Activated CD4-positive, alpha-beta T cell treated with anti-CD3 and anti-CD28 coated beads for 24 hours (primary cell): ENCODE measurements around the gene PDLIM3.
A peak's percentile ranks its signal among the peaks of the same experiment; 100 is the strongest.
"Not testable (repeated sequence)": the region's sequence is repeated elsewhere in the genome, so short reads cannot be mapped to it uniquely, and the experiment has no call there.

Experiments
- DNase-seq, 2 donors: peaks; one replicate each; pipeline ENCODE4 v3.0.0-alpha.2; 2020; ENCODE audit warnings: low read depth in 2 of 2

PDLIM3 gene

DNA sequence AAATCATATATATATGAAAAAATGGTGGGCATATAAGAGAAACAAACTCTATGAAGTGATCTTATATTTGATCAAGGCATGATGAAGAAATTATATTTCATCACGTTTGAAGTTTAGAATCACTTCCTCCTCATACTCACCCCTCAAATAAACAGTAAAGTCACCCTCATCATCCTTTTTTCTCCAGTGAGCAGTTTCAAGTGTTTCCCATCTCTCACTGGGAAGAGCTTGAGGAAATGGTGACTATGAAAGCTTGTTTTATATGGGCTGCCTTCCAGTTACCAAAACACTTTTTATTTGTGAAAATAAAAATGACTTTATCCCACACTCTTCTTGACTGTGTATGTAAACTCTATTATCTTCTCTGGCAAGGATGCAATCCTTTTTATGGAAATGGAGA lies 16.8 kb downstream of the PDLIM3 start:
- DNase-seq, result no peak

DNA sequence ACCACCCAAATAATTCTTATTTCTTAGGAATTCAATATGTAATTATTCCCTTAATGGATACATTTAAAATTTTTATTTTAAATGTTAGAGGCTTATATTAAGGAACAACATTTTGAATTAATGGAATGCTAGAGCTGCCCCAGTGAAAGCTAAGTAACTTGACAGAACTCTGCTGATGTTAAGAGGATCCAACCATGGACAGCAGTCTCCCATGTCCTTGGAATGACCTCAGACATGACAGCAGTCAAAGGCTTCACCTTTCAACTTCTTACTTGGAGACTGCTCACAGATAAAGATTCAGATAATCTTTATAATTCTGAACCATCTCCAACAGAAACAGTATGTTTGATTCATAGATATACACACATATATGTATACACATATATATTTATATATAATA lies 17.2 kb downstream of the PDLIM3 start:
- no peak for DNase-seq

DNA sequence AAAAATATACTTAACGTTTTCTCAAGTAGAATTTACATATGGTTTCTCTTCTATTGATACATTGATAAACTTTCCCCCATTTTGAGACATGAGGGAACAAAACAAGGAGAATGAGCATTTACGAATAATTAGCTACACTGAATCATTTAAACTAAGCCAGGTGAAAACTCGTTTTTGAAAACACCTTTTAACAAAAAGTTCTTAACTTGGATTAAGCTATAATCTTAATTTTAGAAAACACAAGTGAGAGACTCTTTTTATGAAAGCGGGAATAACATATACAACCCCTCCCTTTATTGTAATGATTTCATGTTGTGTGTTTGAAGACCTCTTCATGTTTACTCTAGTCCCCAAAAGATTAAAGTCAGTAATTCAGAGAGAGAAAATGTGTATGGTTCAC lies 20.1 kb downstream of the PDLIM3 start:
- DNase-seq, result no peak

DNA sequence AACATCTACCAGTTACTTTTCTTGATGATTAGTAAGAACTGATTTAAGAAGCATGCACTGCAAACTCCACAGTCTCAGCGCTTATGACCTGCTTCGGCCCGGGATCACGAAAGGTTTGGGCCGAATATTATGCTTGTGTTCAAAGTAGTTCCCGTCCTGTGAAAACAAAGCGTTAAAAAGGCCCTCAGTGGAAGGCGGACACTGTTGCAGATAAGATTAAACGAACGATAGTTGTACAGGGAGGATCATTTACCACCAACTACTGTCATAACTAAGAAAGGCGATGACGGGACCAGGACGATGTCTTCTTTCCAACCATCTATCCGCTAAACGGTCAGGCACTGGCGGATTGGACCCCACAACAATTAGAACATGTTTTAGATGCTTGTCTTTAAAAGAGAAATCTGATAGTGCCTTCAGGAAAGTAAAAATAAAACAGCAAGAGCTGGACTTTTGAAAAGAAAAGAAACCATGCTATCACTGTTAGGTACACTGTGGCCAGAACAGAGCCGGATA lies 21.1 kb downstream of the PDLIM3 start:
- DNase-seq, result no peak

DNA sequence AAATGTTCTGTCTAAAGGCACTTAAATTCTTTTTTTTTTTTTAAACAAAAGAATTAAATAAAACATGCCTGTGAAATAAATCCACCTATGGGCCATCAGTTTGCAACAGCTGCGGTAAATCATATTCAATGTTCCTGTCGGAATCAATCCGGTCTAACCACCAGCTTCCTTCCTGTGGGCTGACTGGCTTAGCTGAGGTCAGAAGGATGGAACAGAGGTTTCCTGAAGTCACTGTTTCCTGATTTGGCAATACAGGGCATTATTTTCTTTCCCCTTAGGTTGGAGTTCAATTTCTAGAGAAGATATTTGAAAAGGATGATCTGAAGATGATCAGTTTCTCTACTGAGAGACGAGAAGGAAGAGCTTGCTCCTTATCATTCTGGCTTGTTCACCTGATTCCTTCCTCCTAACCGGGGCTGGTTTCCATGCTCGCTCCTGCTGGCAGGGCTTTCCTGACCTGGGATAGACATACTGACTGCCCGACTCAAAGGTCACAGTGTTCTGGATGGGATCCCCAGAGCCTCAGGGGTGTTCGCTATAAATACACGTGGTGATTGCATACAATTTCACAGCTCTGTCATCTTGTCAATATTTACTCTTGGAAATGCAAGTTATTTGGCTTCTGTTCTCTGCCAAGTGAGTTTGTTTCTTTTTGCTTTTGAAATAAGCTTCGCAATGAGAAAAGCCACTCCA lies 21.7 kb downstream of the PDLIM3 start:
- no peak for DNase-seq

DNA sequence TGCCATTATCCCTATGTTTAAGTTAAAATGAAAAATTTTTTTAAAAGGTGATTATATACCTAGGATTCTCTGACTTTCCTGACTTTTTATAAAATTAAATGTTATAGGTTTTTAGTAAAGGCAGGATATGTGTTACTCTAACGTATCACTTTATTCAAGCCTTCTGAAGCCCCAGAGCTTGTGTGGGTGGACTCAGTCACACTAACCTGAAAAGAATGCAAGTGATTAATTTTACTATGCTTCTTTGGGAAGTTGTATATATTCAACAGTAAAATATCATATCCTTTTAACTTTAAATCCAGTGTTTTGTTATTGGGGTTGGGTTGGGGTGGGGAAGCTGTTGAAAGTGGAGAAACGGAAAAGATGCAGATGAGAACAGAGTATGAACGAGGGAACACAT lies 22.8 kb downstream of the PDLIM3 start:
- no peak for DNase-seq

DNA sequence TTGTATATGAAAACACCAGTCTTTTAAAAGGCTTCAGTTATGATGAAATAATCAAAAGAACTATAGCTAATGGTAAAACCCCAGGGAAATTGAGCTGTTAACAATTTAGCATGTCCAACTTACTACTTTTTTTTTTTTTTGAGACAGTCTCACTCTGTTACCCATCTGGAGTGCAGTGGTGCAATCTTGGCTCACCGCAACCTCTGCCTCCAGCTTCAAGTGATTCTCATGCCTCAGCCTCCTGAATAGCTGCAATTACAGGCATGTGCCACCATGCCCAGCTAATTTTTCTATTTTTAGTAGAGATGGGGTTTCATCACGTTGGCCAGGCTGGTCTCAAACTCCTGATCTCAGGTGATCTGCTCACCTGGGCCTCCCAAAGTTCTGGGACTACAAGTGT lies 24.1 kb downstream of the PDLIM3 start:
- DNase-seq, result not testable (repeated sequence)

DNA sequence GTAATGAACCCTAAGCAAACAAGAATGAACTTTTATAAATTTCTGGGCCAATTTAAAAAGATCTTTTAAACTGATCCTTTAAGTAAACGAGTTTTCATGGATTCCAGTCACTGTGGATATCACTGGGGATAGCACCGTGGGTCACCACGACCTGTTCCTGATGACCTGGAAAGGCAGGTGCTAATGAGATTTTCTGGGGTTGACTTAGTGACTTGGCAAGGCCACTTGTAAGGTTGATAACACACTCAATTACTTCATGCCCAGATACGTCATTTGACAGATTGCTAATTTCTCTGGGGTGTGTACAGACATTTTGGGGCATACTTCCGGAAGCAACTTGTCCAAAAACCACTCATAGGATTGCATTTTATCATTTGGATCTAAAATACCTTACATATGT lies 24.5 kb downstream of the PDLIM3 start:
- DNase-seq, result no peak

DNA sequence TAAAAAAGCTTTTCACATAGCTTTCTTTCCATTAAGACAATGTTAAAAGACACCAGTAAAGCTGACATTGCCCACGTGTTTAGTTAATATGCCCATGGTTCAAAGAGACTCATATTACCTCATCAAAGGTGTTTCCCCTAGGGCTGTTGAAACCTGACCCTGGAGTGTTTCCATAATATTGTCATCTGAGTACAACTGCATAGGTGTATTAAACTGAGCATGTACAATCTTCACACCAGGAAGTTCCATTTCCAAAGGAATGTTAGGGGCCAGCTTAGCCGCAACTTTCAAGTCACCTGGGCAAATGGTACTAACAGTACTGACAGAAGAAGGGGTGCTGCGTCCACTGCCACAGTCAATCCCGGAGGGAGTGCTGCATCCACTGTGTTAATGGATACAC lies 27.1 kb downstream of the PDLIM3 start:
- no peak for DNase-seq

DNA sequence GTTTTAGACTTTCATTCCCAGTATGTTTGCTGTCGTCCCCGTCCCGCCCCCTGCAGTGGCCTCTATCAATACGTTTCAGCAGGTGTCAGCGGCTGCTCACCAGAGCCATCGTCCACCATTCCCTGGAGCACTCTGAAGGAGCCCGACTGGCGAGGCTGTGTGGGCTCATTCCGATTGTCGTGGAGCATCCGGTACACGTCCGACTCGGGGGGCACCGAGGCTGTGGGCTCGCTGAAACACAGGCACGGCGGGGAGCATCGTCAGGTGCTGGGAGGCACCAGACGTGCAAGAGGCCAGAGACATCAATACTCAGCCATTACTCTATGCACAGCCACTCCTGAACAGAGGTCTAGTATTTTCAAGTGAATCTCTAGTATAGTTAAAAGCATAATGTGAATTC lies 28.9 kb downstream of the PDLIM3 start:
- no peak for DNase-seq

DNA sequence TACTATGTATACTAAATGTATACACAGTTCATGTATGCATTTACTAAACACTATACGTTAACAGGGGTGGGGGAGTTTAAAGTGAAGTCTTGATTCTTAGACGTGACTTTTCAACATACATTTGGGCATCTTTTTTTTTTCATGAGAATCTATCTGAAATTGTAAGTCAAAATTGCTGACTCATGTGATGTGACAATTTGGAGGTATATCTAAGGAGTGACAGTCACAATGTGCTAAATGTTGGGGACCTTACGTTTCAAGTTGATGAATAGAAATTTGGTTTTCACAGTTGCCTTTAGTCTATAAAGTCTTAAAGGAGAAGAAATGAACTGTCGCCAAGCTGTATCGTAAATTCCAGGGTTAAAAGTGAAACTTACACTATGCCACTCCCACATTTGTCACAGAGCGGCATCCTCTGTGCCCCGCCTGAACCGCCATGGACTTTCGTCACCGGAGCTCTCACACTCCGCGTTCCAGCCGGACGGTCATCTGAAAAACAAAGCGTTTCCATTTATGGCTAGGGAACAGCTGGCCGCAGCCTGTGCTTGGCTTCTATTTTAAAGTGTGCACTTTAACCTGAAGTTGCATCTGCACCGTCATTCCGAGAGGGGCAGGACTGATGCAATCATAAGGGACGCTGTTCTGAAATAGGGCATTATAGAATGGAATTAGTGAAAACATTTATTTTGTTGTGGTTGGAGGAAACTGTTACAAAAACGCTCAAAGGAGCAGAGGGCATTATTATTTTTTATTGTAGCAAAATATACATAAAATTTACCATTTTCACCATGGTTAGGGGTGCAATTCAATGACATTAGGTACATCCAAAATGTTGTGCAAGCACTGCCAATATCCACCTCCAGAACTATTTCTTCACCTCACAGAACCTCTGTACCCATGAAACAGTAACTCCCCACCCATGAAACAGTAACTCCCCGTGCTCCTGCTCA lies 30.9 kb downstream of the PDLIM3 start:
- no peak for DNase-seq

DNA sequence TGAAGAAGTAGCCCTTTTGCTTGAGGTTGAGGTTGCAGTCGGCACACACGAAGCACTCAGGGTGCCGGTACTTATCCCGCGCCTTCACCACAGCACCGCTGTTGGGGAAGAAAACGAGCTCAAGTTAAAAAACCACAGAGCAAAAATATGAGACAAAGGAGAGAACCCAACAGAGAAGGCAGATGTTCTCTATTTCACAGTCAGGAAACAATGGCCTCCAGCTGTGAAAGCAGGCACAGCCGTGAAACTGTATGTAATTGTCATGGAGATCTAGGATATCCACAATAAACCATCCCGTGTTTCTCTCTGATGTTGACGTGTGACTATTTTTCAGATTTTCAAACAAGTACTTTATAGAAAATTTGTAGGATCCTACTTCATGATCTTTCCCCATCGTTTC lies 32.9 kb downstream of the PDLIM3 start:
- no peak for DNase-seq

DNA sequence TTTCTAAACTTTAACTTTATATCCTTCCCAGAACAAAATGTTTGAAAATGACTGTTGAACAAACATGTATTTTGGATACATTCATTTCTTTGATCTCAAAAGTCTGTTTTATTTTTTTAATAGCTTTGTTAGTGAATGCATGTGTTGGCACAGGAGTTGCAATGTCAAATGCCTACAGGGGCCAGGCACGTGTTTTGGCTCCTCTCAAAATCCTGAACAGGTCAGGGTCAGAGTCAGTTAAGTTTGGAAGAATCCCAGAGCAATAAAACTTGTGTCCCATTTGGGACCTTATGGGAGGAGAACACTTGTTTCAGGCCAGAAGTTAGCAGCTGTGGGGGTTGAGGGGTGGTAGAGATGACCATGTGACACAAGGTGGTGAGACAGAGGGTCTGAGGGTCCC lies 34.7 kb downstream of the PDLIM3 start:
- no peak for DNase-seq

DNA sequence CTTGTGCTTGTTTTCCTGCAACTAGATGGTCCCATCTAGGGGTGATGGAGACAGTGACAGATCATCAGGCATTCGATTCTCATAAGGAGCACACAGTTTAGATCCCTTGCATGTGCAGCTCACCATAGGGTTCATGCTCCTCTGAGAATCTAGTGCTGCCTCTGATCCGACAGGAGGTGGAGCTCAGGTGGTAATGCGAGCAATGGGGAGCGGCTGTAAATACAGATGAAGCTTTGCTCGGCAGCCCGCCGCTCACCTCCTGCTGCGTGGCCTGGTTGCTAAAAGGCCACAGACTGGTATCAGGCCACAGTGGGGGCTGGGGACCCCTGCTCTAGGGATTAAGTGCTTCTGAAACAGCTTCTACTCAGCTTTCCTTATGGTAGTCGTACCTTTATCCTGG lies 35.3 kb downstream of the PDLIM3 start:
- DNase-seq, result no peak

DNA sequence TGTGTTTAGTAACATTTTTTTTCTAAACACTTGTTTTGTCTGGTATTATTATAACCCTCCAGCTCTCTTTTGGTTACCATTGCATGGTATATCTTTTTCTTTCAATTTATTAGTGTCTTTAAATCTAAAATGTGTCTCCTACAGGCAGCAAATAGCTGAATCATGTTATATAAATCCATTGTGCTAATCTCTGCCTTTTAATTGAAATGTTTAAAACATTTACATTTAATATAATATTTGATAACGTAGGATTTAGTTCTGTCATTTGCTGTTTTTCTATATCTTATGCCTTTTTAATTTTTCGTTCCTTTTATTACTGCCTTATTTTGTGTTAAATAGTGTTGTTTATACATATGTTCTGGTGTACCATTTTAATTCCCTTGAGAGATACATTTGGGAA lies 46.7 kb downstream of the PDLIM3 start:
- no peak for DNase-seq

DNA sequence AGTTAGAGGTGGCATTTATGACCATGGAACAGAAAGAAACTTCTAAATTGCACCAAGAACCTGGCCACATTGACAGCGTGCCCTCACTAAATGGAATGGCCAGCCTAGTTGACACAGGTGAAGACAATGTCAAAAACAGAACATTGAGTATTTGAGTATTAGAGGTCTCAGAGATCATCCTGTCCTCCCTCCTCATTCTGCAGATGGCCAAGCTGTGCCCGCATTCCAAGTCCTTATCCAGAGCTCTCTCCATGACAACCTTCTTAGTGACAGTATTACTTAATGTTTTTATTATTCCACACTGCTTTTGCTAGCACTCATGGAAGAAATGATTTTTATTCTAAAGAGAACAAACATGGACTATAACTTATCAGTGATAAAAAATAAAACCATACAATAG lies 53.9 kb downstream of the PDLIM3 start:
- DNase-seq, result no peak

DNA sequence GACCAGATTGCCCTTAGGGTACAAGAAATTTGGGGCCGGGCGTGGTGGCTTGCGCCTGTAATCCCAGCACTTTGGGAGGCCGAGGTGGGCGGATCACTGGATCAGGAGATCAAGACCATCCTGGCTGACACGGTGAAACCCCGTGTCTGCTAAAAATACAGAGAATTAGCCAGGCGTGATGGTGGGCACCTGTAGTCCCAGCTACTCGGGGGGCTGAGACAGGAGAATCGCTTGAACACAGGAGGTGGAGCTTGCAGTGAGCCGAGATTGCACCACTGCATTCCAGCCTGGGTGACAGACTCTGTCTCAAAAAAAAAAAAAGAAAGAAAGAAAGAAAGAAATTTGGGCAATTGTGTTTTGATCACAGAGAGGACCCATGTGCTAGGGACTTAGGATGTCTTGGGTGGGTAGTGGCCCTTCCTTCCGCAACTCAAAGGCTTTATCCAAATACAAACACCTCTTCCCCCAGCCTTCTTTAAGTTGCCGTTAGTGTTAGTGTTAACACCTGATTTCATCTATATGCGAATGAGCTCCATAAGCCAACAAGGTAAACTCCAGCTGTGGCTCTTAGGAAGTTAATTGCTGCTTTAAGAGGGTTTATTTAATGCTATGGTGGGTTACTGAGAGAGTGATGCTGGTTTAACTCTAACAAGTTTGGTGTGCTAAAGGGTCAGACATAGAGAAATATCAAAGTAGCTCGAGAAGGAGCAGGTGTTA lies 55.1 kb downstream of the PDLIM3 start:
- DNase-seq, result no peak

DNA sequence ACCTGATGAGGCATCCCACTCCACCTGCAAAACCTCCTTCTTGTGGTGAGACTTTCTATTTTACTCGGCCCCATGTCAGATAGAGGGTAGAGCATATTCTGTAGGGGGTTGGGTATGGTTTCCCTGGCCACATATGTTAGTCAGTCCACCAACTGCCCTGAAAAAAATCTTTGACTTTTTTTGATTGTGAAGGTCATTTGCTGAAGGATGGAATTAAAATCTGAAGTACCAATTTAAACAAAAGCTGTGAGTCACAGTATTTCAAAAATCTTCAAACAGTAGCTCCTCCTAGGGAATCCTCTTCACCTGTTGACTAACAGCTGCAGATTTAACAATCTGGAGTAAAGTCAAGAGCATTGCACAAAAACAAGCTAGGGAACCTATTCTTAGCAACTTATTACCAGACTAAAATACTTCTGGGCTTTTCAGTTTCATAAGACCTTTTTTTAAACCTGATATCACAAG lies 55.8 kb downstream of the PDLIM3 start:
- DNase-seq, result no peak

DNA sequence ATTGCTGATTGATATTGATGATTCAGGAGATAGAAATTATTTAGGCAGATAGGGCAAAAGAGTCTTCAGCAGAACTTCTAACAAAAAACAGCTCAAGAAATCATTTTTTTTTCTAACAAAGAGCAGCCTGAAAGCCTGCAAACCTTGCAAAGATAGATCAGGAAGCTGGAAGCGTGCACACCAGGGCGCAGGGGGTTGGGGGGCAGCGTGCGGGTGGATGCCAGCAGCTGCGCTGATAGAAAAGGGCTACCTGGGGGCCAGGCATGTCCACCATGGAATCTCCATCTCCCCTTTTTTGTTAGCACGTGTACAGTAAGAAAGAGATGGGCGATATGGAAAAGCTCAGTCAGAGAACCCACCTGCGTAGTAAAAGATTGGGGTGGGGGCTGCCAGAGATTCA lies 62.1 kb downstream of the PDLIM3 start:
- DNase-seq, result no peak

DNA sequence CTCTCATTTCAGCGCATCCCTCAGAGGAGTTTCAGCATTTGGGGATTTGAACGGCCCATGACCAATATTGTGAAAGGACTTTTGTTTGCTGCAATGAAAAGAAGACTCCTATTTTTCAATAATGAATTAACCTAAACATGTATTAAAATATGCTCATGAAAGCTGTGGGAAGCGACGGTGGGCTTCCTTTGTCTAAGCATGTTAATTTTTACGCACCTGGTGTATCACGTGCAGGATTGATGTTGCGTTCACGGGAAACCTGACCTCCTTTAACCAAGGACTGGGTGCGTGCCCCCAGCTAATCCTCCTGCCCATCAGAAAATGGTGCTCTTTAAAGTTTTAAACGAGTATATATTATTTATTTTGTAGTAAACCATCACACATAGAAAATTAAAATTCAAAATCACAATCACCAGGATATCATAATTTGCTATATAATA lies 63.2 kb downstream of the PDLIM3 start:
- DNase-seq, result no peak

DNA sequence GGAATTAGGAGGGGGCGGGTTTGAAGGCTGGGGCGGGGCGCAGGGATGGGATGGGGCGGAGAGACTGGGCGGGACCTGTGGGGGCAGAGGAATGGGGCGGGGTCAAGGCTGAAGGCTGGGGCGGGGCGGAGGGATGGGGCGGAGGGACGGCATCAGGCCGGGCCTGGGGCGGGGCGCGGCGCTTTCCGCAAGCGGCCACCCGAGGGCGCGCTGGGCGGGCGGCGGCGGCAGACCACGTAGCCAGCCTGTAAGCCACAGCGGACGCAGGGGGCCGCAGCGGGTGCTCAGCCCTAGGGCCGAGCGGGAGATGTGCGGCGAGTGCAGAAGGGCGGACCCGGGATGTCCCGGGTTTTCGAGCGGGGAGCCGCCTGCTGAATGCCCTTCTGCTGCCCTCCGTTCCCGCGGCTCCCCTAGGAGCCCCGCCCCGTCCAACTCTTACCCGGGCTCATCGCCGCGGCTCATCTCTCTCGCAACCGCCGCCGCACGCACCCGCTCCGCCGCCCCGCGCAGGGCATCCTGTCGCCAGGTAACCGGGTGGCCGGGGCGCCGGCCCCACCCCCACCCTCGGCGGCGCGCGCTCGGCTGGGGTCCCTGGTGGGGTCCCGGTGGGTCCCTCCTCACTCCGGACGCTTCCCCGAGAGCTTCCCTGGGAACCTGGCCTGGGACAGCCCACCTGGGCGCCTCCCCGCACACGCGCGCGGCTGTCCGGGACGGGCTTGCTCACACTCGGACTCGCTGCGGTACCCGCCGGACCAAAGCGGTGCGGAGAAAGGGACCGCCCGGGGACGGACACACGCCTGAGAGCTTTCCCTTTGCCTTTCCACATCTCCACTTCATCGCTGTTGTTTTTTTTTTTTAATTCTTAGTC lies 63.8 kb downstream of the PDLIM3 start, which contains the start of gene CCDC110:
Gene CCDC110 (minus strand): TSS at position 499 of the 868 bp plus-strand sequence. CDS start 50 bp downstream, at position 449.
- peak; percentile 83 to 94 for DNase-seq
